SU-DHL-6 (cell line): ENCODE data around the gene GAR1.

Experiments
- CTCF ChIP-seq: fragments of 200-600 bp; sonication (generic); IDR thresholded peaks from one replicate; pipeline ENCODE4 v1.5.1; 2017; ENCODE audit warnings: antibody characterized with exemption, mild to moderate bottlenecking, low read length, moderate library complexity; ENCODE audit not compliant: insufficient read depth, poor library complexity, severe bottlenecking
- EZH2phosphoT487 ChIP-seq: fragments of 200-600 bp; sonication (generic), shearing (Covaris generic); conservative IDR thresholded peaks from 2 replicates; pipeline ENCODE4 v1.6.1; 2018; ENCODE audit warnings: mild to moderate bottlenecking, antibody characterized with exemption, low read length, moderate library complexity, mixed read lengths

GRCh38 chr4:109827672-109828071 is 12.1 kb downstream of the GAR1 start, which contains the start of gene RRH:
- TF ChIP-seq CTCF (no peak), EZH2phosphoT487 (no peak)
